ENCODE data around the gene NPL.

GRCh38 chr1:182768963-182769362 lies 20.6 kb upstream of the NPL start:
- TF ChIP-seq, protein P1, sequence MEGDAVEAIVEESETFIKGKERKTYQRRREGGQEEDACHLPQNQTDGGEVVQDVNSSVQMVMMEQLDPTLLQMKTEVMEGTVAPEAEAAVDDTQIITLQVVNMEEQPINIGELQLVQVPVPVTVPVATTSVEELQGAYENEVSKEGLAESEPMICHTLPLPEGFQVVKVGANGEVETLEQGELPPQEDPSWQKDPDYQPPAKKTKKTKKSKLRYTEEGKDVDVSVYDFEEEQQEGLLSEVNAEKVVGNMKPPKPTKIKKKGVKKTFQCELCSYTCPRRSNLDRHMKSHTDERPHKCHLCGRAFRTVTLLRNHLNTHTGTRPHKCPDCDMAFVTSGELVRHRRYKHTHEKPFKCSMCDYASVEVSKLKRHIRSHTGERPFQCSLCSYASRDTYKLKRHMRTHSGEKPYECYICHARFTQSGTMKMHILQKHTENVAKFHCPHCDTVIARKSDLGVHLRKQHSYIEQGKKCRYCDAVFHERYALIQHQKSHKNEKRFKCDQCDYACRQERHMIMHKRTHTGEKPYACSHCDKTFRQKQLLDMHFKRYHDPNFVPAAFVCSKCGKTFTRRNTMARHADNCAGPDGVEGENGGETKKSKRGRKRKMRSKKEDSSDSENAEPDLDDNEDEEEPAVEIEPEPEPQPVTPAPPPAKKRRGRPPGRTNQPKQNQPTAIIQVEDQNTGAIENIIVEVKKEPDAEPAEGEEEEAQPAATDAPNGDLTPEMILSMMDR (IDR thresholded peaks at IDR 0.05), result no peak
- no peak for TF ChIP-seq EZH2 (IDR thresholded peaks at IDR 0.05)

Measured in neural progenitor cell (in vitro differentiated cells).